Breast epithelium (tissue), 4 donors: ENCODE results near the gene VAMP1. TPM values are rescaled to one million over a fixed set of nuclear protein-coding genes. Genes with fewer than 3 reads are reported as not detected.
A peak's percentile ranks its signal among the peaks of the same experiment; 100 is the strongest.

ENCODE experiments used
- DNase-seq, 2 donors: peaks; one replicate each; pipeline ENCODE4 v3.0.0-alpha.2; 2019; ENCODE audit warnings: low spot score in 2 of 2
- H3K27ac ChIP-seq, 2 donors: fragments of 200-600 bp; sonication (generic) in 1 of 2; one replicate each; pipeline ENCODE4 v1.5.1; 2016 to 2019; ENCODE audit warnings: mild to moderate bottlenecking in 1 of 2
- H3K27me3 ChIP-seq, 2 donors: fragments of 200-600 bp; sonication (generic) in 1 of 2; one replicate each; pipeline versions ENCODE4 v1.5.1 to v1.6.0; 2017 to 2019; ENCODE audit warnings: control low read depth in 1 of 2, mild to moderate bottlenecking in 1 of 2
- H3K36me3 ChIP-seq: fragments of 200-600 bp; one replicate; pipeline ENCODE4 v1.5.1; 2019
- H3K4me1 ChIP-seq, 2 donors: fragments of 200-600 bp; sonication (generic); one replicate each; pipeline ENCODE4 v1.5.1; 2016 to 2019; ENCODE audit warnings: control low read depth in 1 of 2
- H3K4me3 ChIP-seq, 3 donors: fragments of 200-600 bp; sonication (generic); 1 replicate in 2 of 3; 2 replicates in 1 of 3; pipeline ENCODE4 v1.5.1; 2016 to 2019; ENCODE audit warnings: mild to moderate bottlenecking in 3 of 3, moderate library complexity in 2 of 3
- H3K9me3 ChIP-seq, 2 donors: fragments of 200-600 bp; sonication (generic) in 1 of 2; one replicate each; pipeline ENCODE4 v1.5.1; 2016 to 2019; ENCODE audit warnings: control low read depth in 1 of 2
- POLR2A ChIP-seq: fragments of 450-650 bp; IDR thresholded peaks from one replicate; pipeline ENCODE4 v1.6.1; 2016; ENCODE audit warnings: antibody characterized with exemption, mild to moderate bottlenecking, moderate library complexity
- POLR2AphosphoS5 ChIP-seq, 3 donors: sonication (generic); formaldehyde crosslinking; IDR thresholded peaks; one replicate each; pipeline ENCODE4 v1.6.1; 2017; ENCODE audit warnings: antibody characterized with exemption in 3 of 3
- intact Hi-C: fragments of 100-400 bp; cut with DNase I; formaldehyde crosslinking; loops from one replicate; pipeline ENCODE4 v1.15.1; 2023; ENCODE audit warnings: low total_unique reads
- total RNA-seq, 3 donors: library from RNA; depleted of rRNA; stranded (reverse); fragments of >200 nt; gene quantifications; one replicate each; pipeline ENCODE4 v1.1.0, GENCODE V29; 2016
- TF ChIP-seq, protein P1 (sequence below), 3 donors: fragments of 450-650 bp; IDR thresholded peaks; one replicate each; pipeline ENCODE4 v1.5.1; 2016 to 2017; ENCODE audit warnings: antibody characterized with exemption in 3 of 3, mild to moderate bottlenecking in 3 of 3, moderate library complexity in 3 of 3

Gene VAMP1
- total RNA-seq, 3 donors from 2014 or later: 8.2 to 12.5 (median 11.1) TPM

DNA sequence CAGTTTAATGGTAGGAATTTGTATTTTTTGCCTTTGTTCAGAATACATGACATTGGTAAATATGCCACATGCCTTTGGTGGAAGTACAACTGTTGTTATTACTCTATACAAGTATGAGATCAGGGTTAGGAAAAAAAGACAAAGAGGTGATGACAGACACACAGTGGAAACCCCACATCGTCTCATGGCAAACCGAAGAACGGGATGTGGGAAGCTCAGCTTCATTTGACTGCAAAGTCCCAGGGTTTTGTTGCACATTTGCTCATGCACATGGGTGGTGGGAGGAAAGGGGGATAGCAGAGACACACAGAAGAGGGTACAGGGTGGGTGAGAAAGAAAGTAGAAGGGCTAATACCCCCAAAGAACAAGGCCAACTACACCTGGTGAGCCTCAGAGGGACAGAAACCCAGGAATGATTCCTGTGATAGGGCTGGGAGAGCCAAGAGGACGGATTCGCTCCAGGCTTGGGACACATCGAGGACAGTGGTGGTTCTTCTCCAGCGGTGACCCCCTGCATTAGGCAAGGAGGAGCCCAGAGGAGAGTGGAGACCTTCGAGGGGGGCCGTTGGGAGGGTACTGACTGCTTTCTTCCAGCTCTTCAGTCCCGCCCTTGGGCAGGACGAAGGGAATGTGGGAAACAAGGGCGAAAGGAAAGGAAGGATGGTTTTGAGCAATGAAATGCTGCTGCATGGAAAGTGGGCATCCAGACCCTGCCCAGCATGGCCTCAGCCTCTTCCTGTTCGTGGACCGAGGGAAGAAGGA, 8.1 kb downstream of the VAMP1 start:
- Histone ChIP-seq H3K9me3 (no peaks in the 10 kb centered on the region), H3K4me1 (no peaks in the 10 kb centered on the region), H3K27me3 (no peaks in the 10 kb centered on the region), H3K4me3 (no peak overlapping the region), H3K36me3 (peaks cover 11% of the 10 kb centered on the region), H3K27ac (peak overlapping the region; percentile 41 to 55)
- no peak for DNase-seq
- TF ChIP-seq POLR2A: no peak
- TF ChIP-seq, protein P1, sequence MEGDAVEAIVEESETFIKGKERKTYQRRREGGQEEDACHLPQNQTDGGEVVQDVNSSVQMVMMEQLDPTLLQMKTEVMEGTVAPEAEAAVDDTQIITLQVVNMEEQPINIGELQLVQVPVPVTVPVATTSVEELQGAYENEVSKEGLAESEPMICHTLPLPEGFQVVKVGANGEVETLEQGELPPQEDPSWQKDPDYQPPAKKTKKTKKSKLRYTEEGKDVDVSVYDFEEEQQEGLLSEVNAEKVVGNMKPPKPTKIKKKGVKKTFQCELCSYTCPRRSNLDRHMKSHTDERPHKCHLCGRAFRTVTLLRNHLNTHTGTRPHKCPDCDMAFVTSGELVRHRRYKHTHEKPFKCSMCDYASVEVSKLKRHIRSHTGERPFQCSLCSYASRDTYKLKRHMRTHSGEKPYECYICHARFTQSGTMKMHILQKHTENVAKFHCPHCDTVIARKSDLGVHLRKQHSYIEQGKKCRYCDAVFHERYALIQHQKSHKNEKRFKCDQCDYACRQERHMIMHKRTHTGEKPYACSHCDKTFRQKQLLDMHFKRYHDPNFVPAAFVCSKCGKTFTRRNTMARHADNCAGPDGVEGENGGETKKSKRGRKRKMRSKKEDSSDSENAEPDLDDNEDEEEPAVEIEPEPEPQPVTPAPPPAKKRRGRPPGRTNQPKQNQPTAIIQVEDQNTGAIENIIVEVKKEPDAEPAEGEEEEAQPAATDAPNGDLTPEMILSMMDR (IDR thresholded peaks at IDR 0.05): no peak
- no peak for TF ChIP-seq POLR2AphosphoS5 (IDR thresholded peaks at IDR 0.05)
- intact Hi-C loops: no loop called here

DNA sequence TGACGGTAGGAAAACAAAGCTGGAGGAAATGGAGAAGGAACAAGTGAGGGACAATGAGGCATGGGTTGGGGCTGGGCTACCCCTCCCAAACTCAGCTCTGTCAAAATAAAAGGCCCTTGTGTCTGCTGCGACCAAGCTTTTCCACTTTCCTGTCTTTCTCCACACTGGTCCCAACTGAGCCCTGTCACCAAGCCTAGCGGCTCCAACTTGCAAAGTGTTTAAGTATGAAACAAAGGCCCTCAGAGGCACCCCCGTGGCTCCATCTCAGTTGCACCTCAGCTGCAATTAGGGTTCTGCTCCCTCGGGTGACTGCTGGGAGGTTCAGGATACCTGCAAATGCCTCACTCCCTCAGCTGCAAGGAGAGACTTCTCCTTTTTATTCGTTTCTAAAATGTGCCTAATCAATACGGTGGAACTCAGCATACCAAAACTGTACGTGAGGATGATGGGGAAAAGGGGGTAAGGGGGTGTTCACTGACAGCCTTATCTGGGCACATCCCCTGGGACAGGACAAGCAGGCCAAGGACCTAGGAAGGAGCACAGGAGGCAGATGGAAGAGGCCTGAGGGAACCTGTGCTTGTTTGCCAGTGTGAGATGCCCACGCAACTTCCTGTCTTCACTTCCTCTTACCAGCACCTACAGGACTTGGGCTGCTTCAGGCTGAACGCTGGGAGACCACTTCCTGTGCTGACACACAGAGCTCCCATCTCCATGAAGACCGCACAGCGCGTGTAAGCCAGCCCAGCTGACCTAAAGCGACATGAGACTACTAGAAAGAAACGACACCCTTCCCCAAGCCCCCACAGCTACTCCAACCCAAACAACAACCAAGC, 8.9 kb downstream of the VAMP1 start:
- peak in 1 of 2 donors; percentile 59 for DNase-seq
- no peak for TF ChIP-seq POLR2A
- TF ChIP-seq, protein P1 (IDR thresholded peaks at IDR 0.05): no peak
- TF ChIP-seq POLR2AphosphoS5 (IDR thresholded peaks at IDR 0.05): no peak
- H3K4me1 ChIP-seq: no peaks in the 10 kb centered on the region
- peak overlapping the region; percentile 1 to 53 for H3K27ac ChIP-seq
- no peaks in the 10 kb centered on the region for H3K27me3 ChIP-seq
- no peak overlapping the region for H3K4me3 ChIP-seq
- H3K9me3 ChIP-seq: no peaks in the 10 kb centered on the region
- intact Hi-C loops: no loop called here
- peaks cover 14% of the 10 kb centered on the region for H3K36me3 ChIP-seq

DNA sequence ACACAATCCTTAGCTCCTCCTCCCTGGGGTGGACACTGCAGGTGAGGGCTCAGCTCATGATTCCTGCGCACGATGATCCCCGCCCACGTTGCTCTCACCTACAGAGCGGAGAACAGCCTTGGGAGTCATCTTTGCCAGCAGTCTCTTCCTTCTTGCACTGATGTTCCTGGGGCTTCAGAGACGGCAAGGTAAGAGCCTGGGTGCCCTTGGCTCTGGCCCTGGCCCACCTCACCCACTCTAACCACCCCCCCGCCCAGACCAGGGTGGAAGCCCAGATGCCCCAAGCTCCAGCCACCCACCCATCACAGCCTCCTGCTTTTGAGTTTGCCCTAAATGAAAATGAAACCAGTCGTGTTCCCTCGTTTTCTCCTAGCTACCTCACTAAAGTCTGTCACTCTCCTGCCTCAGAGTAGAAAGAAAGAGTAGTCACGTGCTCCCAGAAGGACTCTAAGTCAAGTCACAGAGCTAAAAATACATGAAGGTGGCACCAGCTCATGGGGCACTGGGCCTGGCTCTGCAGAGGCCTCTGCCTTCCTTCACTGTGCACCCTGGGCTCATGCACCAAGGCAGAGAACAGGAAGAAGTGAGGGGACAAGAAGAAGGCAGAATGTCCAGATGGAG, 9.6 kb downstream of the VAMP1 start:
- Histone ChIP-seq H3K27me3 (no peaks in the 10 kb centered on the region), H3K36me3 (peaks cover 14% of the 10 kb centered on the region), H3K27ac (peak overlapping the region; percentile 1 to 53), H3K9me3 (no peaks in the 10 kb centered on the region), H3K4me1 (no peaks in the 10 kb centered on the region), H3K4me3 (no peak overlapping the region)
- intact Hi-C loops: no loop called here
- TF ChIP-seq, protein P1 (IDR thresholded peaks at IDR 0.05): no peak
- TF ChIP-seq POLR2AphosphoS5 (IDR thresholded peaks at IDR 0.05): no peak
- no peak for TF ChIP-seq POLR2A
- no peak for DNase-seq

DNA sequence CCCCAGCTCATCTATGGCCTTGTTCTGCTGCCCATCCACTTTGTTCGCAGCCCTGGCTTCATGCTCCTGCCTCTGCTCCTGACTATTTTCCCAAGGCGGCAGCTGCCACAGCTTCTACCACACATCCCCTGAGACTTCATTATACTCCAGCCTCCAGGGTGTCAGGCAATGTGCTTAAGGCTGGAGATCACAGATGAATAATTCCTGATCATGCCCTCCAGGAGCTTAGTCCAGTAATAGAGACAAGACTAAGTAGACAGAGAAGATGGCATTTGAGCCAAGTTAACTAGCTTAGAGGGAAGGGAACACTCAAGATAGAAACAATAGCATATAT, 11.5 kb downstream of the VAMP1 start:
- intact Hi-C loops: no loop called here
- H3K9me3 ChIP-seq: no peaks in the 10 kb centered on the region
- H3K4me3 ChIP-seq: no peak overlapping the region
- TF ChIP-seq POLR2A: no peak
- no peak for TF ChIP-seq POLR2AphosphoS5 (IDR thresholded peaks at IDR 0.05)
- TF ChIP-seq, protein P1 (IDR thresholded peaks at IDR 0.05): no peak
- DNase-seq: no peak
- peaks cover 14% of the 10 kb centered on the region for H3K36me3 ChIP-seq
- no peaks in the 10 kb centered on the region for H3K4me1 ChIP-seq
- no peak overlapping the region for H3K27ac ChIP-seq
- no peaks in the 10 kb centered on the region for H3K27me3 ChIP-seq
